Lower lobe of right lung (tissue), 2 donors: ENCODE results near the gene TAPBPL. TPM values are rescaled to one million over a fixed set of nuclear protein-coding genes. Genes with fewer than 3 reads are reported as not detected.

Source experiments
- ATAC-seq, 2 donors: fragments of 200-7000 bp; cut with Tn5 transposase; one replicate each; pipeline ENCODE4 v1.9.1; 2020 to 2022; ENCODE audit warnings: mild to moderate bottlenecking in 2 of 2, moderate library complexity in 2 of 2
- DNase-seq: peaks from one replicate; pipeline ENCODE4 v3.0.0-alpha.2; 2020
- H3K27ac ChIP-seq: fragments of 200-600 bp; one replicate; pipeline ENCODE4 v1.8.0; 2022
- H3K27me3 ChIP-seq: fragments of 200-600 bp; one replicate; pipeline ENCODE4 v1.8.0; 2022; ENCODE audit warnings: low read depth
- H3K36me3 ChIP-seq: fragments of 200-600 bp; one replicate; pipeline ENCODE4 v1.8.0; 2022; ENCODE audit warnings: mild to moderate bottlenecking
- H3K4me1 ChIP-seq: fragments of 200-600 bp; one replicate; pipeline ENCODE4 v1.8.0; 2022
- H3K4me3 ChIP-seq: fragments of 200-600 bp; one replicate; pipeline ENCODE4 v1.8.0; 2022; ENCODE audit warnings: mild to moderate bottlenecking
- H3K9me3 ChIP-seq: fragments of 200-600 bp; one replicate; pipeline ENCODE4 v1.8.0; 2022
- intact Hi-C: fragments of 100-400 bp; cut with DNase I; formaldehyde crosslinking; loops from one replicate; pipeline ENCODE4 v1.11.0; 2022
- long read RNA-seq: library from polyadenylated mRNA; unstranded; transcript quantifications from one replicate; pipeline ENCODE4 v2.0.0, GENCODE V29; 2021
- total RNA-seq: library from RNA; stranded (reverse); fragmentation: NEBNext Ultra II Directional; extraction: Animal tissue kit (Norgen Biotek cat#: 25700); gene quantifications from one replicate; pipeline ENCODE4 v1.2.1, GENCODE V29; 2021
- TF ChIP-seq, protein P1 (sequence below): fragments of 200-600 bp; IDR thresholded peaks from one replicate; pipeline ENCODE4 v1.8.0; 2022; ENCODE audit warnings: antibody characterized with exemption, mild to moderate bottlenecking
- donor health status: DM: no; HTN: yes; CAD: no; lungs with severe emphysema.

TAPBPL gene, protein sequence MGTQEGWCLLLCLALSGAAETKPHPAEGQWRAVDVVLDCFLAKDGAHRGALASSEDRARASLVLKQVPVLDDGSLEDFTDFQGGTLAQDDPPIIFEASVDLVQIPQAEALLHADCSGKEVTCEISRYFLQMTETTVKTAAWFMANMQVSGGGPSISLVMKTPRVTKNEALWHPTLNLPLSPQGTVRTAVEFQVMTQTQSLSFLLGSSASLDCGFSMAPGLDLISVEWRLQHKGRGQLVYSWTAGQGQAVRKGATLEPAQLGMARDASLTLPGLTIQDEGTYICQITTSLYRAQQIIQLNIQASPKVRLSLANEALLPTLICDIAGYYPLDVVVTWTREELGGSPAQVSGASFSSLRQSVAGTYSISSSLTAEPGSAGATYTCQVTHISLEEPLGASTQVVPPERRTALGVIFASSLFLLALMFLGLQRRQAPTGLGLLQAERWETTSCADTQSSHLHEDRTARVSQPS
- 32.4 TPM for total RNA-seq
- long read RNA-seq, transcript TAPBPL-201 (7 exons, 1,741 nt), result major isoform, 32 of 52 reads
- long read RNA-seq, partial matches to known transcripts, result 9 of 52 reads
- long read RNA-seq, other reads (novel, unspliced or antisense), result 11 of 52 reads

DNA sequence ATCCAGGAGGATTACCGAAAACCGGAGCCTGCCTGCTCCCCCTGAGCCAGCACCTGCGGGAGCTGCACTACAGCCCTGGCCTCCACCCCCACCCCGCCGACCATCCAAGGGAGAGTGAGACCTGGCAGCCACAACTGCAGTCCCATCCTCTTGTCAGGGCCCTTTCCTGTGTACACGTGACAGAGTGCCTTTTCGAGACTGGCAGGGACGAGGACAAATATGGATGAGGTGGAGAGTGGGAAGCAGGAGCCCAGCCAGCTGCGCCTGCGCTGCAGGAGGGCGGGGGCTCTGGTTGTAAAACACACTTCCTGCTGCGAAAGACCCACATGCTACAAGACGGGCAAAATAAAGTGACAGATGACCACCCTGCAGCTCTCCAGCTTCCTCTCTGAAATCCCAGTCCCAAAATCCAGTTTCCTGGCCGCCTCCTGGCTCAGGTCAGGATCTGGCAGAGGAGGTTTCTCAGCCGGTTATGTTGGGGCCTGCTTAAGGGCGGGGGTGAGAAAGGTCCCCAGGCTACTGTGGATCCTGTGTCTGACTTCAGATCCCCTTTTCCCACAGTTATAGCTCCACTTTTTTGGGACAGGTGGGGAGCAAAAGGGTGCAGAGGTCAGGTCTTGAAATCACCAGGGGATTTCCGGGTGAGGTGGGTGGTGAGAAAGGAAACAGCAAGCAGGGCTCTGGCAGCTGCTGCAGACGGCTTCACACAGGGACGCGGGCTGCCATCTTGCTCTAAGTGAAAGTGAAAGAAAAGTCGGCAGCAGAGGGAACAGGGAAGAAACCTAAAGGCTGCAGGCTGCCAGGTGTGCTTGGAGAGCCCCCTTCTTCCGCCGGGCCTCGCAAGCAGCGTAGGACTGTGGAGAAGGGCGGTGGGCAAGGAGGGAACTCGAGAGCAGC is at the start of gene TAPBPL:
Gene TAPBPL, plus strand, starts transcription at position 695 of the 897 bp plus-strand sequence. CDS start 207 bp downstream, outside the sequence.
- Histone ChIP-seq H3K27me3 (no peaks in the 10 kb centered on the region), H3K36me3 (peaks cover 28% of the 10 kb centered on the region), H3K4me3 (peak within 1 kb of the TSS; percentile 66), H3K4me1 (peaks cover 27% of the 10 kb centered on the region), H3K9me3 (no peaks in the 10 kb centered on the region), H3K27ac (peak within 1 kb of the TSS; percentile 92)
- DNase-seq (peak; percentile 84), ATAC-seq (peak; percentile 90 to 94)
- intact Hi-C loops, result no loop called here
- TF ChIP-seq, protein P1, sequence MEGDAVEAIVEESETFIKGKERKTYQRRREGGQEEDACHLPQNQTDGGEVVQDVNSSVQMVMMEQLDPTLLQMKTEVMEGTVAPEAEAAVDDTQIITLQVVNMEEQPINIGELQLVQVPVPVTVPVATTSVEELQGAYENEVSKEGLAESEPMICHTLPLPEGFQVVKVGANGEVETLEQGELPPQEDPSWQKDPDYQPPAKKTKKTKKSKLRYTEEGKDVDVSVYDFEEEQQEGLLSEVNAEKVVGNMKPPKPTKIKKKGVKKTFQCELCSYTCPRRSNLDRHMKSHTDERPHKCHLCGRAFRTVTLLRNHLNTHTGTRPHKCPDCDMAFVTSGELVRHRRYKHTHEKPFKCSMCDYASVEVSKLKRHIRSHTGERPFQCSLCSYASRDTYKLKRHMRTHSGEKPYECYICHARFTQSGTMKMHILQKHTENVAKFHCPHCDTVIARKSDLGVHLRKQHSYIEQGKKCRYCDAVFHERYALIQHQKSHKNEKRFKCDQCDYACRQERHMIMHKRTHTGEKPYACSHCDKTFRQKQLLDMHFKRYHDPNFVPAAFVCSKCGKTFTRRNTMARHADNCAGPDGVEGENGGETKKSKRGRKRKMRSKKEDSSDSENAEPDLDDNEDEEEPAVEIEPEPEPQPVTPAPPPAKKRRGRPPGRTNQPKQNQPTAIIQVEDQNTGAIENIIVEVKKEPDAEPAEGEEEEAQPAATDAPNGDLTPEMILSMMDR, result no peak

DNA sequence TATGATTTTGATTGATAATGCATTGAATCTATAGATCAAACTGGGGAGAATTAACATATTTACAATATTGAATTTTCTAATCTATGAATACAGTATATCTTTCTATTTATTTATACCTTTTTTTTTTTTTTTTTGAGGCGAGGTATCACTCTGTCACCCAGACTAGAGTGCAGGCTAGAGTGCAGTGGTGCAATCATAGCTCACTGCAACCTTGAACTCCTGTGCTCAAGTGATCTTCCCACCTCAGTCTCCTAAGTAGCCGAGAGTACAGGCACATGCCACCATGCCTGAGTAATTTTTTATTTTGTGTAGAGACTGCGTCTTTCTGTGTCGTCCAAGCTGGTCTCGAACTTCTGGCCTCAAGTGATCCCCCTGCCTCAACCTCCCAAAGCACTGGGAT is 47.5 kb upstream of the TAPBPL start:
- H3K27me3 ChIP-seq, result no peaks in the 10 kb centered on the region
- no peaks in the 10 kb centered on the region for H3K9me3 ChIP-seq
- ATAC-seq (no peak), DNase-seq (no peak)
- TF ChIP-seq, protein P1, result no peak
- no peak overlapping the region for H3K4me3 ChIP-seq
- H3K4me1 ChIP-seq, result no peaks in the 10 kb centered on the region
- intact Hi-C loops, result no loop called here
- H3K36me3 ChIP-seq, result no peaks in the 10 kb centered on the region
- no peak overlapping the region for H3K27ac ChIP-seq

DNA sequence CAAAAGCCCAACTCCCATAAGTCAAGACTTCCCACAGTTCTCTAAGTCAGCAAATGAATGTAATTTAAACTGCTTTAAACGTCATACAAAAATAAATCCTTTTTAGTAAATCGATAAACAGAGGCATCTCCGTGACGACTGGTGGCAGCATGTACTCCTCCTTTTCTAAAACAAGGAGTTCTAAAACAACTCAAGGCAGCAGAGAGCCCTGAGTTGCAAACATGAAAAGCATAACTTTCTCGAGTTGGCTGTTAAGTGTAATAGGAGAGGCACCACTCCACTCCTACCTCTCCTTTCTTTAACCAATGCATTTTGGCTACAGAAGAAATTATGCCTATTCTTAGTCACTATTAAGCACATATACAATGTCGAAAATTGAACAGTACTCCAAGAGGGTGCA is 45.9 kb upstream of the TAPBPL start:
- no peaks in the 10 kb centered on the region for H3K36me3 ChIP-seq

DNA sequence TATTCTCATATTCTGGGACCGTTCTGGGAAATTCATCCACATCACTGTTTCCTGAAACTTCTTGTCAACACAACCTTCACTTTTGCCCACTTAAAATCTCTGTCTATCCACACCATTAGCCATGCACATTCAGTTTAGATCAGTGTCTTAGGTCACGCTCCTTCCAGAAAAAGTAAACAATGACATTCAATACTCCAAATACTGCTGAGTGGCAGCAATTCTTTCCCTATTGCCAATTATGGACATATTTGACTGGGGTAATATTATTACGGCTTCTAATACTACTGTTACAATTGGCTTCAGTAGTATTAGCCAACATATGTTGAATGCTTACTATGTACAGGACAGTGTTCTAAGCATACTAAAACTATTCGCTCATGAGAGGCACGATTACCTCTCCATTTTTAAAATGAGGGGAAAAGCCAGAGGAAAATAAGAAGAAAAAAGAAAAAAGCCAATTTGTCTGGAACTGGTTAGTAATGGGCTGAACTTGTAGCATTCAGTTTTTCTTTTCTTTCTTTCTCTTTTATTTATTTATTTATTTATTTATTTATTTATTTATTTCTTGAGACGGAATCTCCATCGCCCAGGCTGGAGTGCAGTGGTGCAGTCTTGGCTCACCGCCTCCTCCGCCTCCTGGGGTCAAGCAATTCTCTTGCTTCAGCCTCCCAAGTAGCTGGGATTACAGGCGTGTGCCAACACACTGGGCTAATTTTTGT is 44.4 kb upstream of the TAPBPL start:
- Histone ChIP-seq H3K27ac (no peak overlapping the region), H3K4me1 (no peaks in the 10 kb centered on the region), H3K9me3 (no peaks in the 10 kb centered on the region), H3K27me3 (no peaks in the 10 kb centered on the region), H3K4me3 (no peak overlapping the region), H3K36me3 (no peaks in the 10 kb centered on the region)
- TF ChIP-seq, protein P1, result no peak
- DNase-seq (no peak), ATAC-seq (no peak)
- intact Hi-C loops, result no loop called here

More for the DNA sequence above, 45.9 kb upstream of the TAPBPL start:
- intact Hi-C loops, result no loop called here
- ATAC-seq (peak in 1 of 2 donors; percentile 73), DNase-seq (no peak)
- Histone ChIP-seq H3K4me1 (no peaks in the 10 kb centered on the region), H3K4me3 (no peak overlapping the region), H3K9me3 (no peaks in the 10 kb centered on the region), H3K27me3 (no peaks in the 10 kb centered on the region), H3K27ac (no peak overlapping the region)
- TF ChIP-seq, protein P1, result no peak

DNA sequence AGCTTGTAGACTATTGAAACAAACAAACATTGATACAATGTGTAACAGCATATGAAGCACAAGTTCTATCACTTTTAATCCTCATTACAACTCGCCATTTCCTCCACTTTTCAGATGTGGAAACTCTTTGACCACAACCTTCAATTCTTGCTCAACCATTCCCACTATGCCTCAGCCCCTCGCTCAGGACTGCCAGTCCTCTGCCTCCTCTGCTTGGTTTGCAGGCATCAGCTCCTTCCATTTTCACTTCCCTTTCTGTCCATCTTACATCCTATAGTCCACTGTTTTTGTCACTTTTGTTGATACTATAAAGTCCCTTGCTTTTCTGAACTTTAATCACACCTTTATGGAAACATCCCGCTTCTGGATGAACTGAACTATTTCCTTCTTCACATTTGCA is 35.2 kb upstream of the TAPBPL start:
- no peak overlapping the region for H3K4me3 ChIP-seq
- intact Hi-C loops, result no loop called here
- H3K36me3 ChIP-seq, result no peaks in the 10 kb centered on the region
- DNase-seq, result peak; percentile 60
- ATAC-seq, result peak; percentile 61 to 81
- H3K27ac ChIP-seq, result no peak overlapping the region
- H3K27me3 ChIP-seq, result no peaks in the 10 kb centered on the region
- peaks cover 5% of the 10 kb centered on the region for H3K4me1 ChIP-seq
- TF ChIP-seq, protein P1, result no peak
- H3K9me3 ChIP-seq, result no peaks in the 10 kb centered on the region
